GM21367 (cell line): Measurements from ENCODE around the gene ARID3B.
A peak's percentile ranks its signal among the peaks of the same experiment; 100 is the strongest.
"Not testable (repeated sequence)": the region's sequence is repeated elsewhere in the genome, so short reads cannot be mapped to it uniquely, and the experiment has no call there.

Experiments
- ATAC-seq: cut with Tn5 transposase; IDR thresholded peaks from one replicate; pipeline ENCODE4 v1.9.1; 2021; ENCODE audit not compliant: unreplicated experiment

The ARID3B gene, protein sequence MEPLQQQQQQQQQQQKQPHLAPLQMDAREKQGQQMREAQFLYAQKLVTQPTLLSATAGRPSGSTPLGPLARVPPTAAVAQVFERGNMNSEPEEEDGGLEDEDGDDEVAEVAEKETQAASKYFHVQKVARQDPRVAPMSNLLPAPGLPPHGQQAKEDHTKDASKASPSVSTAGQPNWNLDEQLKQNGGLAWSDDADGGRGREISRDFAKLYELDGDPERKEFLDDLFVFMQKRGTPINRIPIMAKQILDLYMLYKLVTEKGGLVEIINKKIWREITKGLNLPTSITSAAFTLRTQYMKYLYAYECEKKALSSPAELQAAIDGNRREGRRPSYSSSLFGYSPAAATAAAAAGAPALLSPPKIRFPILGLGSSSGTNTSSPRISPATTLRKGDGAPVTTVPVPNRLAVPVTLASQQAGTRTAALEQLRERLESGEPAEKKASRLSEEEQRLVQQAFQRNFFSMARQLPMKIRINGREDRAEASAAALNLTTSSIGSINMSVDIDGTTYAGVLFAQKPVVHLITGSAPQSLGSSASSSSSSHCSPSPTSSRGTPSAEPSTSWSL

DNA sequence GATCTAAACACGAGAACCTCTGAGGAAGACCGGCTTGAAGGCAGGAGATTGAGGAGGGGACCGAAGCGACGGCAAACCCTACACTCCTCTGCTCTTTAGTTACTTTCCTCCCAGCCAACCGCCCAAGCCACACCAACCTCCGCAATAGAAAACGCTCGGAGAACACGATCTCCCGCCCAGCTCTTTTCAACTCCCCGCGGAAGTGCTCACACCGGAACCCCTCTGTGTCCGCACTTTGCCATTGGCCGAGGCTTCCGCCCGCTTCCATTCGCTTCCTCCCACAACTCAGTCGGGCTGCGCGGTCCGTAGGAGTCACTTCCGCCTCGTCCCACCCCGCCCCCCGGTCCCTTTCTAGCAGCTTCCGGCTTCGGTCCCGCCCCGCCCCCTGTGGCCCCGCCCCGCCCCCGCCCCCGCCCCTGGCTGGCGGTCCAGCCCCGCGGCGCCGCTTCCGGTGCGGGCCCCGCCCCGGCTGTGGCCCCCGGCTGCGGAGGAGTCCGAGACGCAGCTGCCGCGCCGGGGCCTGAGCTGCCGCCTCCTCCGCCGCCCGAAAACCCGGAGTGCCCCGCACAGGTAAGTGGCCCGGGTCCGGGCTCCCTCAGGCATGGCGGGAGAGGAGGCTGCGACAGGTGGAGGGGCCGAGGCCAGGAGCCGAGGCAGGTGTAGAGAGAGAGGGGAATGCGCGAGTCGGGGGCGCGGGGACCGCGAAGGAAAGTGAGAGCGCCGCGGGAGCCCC, at the start of gene ARID3B:
Gene ARID3B, plus strand, starts transcription at position 460 of the 733 bp plus-strand sequence. CDS start 2,717 bp downstream, outside the sequence.
- peak; percentile 64 for ATAC-seq

DNA sequence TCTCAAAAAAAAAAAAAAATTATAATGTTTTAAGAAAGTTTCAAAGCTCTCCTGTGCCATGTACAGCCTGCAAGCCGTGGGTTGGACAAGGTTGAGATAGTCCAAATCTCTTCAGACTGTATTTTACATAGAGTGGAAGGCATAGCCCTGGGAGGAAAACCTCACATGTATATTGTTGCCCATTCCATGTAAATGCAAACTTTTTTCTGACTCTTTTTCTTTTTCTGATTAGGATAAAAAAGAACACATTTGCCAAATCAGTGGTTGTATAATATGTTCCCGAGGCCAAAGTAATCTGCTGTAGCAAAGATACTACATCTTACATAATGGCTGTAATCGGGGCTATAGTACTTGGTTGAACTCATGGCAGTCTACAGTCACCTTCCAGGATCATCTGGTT, 44.4 kb upstream of the ARID3B start:
- no peak for ATAC-seq

DNA sequence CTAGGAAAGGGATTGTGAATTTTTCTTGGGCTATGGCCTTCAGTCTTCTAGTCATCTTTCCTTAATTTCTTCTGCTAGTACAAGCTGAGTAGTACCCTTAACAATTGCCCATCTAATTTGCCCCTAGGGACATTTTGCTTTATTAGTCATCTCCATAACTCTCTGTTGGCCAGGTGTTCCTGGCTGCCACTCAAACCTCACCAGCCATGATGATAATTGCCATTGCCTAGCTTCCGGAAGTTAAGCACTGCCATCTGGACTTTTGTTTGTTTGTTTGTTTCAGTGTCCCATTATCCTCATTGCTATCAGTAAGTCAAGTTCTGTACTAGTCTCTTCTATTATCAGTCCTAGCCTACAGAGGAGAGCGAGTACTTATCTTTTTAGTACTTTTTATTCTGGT, 43.4 kb upstream of the ARID3B start:
- no peak for ATAC-seq

DNA sequence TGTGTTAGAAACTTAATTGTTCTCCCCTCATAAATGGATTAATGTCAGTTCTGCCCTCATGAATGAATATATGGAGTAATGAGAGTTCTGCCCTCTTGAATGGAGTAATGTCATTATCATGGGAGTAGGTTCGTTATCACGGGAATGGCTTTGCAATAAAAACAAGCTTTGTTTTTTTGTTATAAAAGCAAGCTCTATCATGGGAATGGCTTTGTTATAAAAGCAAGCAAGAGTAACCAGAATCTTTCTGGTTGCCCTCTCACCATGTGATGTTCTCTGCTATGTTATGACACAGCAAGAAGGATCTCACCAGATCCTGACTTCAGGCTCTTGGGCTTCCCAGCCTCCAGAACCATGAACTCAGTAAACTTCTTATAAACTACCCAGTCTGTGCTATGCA, 41.7 kb upstream of the ARID3B start:
- ATAC-seq: no peak

DNA sequence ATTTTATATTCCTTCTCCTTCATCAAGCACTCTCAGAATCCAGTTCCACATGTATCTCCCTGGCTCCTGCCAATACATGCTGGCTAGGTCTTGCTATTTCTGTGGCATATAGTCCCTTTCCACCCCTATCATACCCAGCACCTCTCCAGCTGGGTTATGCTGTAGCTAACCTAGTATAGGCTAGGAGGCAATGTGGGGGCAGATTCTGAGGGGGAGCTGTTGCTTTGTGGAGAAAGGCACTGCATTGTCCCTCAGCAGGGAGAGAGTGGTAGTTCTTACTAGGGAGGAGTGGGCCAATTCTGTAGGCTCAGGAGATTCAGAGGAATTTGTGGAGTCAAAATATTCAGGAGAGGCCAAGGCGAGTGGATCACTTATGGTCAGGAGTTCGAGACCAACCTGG, 40.6 kb upstream of the ARID3B start:
- no peak for ATAC-seq

DNA sequence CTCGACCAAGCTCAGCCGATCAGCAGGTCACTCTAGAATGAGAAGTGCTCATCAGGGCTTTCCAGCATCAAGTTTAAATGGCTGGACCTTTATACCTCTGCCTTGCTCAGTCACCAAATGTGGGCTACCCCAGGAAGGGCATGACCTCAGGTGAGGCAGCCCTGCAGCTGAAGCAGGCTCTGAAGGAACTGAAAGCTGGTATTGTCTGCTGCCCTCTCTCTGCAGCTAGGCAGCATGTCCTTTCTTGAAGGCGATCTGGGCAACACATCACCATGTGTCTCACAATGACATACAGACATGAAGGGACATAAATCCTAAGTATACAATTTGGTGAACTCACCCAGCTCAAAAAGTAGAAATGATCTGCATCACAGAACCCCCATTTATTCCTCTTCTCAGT, 38.7 kb upstream of the ARID3B start:
- no peak for ATAC-seq

DNA sequence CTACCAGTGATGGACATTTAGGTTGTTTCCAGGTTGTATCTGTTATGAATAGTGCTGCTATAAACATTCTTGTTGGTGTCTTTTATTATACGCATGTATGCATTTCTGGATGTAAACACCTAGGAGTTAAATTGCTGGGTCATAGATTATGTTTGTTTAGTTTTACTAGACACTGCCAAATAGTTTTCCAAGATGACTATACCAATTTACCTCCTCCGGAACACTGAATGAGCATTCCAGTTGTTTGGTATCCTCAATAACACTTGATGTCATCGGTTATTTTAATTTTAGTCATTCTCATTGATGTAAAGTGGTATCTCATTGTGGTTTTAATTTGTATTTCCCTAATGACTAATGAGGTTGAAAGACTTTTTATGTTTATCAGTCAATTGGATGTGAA, 36.6 kb upstream of the ARID3B start:
- ATAC-seq: no peak

DNA sequence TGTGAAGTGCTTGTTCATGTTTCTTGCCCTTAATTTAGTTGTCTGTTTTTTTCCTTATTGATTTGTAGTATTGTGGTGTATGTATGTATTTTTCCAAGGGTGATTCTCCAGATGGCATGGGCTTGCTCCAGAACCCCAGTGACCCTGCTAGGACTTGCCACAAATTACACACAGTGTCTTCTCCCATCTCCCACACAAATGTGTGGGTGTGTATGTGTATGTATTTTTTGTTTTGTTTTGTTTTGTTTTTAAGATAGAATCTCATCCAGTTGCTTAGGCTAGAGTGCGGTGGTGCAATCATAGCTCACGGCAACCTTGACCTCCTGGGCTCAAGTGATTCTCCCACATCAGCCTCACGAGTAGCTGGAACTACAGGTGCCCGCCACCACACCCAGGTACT, 36.2 kb upstream of the ARID3B start:
- no peak for ATAC-seq

DNA sequence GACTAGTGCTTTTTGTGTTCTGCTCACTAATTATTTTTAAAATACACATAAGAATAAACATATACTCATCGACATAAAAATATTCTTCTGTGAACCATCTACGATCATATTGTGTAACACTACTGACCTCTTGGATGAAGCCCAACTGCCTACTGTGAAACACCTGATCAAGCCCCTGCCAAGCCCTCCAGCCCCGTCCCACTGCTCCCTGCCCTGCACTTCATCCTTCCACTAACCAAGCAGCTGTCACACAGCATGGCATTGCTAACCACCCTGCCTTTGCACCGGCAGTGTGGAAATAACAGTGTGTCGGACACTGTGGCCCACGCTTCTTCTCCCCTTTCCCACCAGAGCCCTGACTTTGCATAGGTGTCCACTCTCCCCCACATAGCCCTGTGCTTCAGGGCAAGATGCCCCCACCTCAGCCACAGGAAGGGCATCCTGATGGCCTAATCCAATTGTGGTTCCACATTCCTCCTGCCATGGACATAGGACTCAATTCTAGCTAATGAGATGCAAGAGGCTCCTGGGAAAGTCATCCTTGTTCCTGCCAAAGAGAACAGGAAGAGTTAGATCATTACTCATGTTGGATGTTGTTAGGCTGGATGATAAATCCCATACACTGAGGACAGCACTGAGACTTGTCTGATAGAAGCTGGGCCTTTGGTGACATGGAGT, 35.0 kb upstream of the ARID3B start:
- no peak for ATAC-seq

DNA sequence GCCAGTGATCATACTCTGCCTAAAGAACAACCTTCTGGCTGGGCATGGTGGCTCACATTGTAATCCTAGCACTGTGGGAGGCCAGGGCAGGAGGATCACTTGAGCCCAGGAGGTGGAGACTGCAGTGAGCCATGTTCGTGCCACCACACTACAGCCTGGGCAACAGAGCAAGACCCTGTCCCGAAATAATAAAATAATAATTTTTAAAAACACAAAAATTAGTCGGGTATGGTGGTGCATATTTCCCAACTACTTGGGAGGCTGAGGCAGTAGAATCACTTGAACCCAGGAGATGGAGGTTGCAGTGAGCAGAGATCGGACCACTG, 34.5 kb upstream of the ARID3B start:
- ATAC-seq: no peak

DNA sequence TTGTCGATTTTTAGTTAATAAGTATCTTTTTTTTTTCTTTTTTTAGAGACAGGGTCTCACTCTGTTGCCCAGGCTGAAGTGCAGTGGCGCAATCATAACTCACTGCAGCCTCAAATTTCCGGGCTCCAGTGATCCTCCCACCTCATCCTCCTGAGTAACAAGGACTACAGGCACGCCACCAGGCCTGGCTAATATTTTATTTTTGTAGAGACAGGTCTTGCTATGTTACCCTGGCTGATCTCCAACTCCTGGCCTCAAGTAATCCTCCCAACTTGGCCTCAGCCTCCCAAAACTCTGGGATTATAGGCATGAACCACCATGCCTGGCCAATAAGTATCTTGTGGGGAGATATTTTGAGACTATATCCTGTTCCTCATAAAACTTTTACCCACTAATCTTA, 29.4 kb upstream of the ARID3B start:
- no peak for ATAC-seq

DNA sequence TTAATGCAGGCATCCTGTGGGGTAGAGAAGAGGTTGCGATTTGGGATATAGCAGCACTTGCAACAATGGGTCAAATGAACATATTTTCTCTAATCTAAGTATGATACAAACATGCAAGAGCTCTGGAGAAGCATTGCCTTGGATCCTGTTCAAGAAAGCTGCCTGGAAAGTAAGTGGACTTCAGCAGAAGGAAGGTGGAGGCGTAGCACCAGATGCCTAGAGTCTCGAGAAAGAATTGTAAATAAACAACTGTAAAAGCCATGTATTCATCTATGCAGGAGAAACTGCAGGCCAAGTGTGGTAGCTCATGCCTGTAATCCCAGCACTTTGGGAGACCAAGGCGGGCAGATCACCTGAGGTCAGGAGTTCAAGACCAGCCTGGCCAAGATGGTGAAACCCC, 27.0 kb upstream of the ARID3B start:
- ATAC-seq: not testable (repeated sequence)

DNA sequence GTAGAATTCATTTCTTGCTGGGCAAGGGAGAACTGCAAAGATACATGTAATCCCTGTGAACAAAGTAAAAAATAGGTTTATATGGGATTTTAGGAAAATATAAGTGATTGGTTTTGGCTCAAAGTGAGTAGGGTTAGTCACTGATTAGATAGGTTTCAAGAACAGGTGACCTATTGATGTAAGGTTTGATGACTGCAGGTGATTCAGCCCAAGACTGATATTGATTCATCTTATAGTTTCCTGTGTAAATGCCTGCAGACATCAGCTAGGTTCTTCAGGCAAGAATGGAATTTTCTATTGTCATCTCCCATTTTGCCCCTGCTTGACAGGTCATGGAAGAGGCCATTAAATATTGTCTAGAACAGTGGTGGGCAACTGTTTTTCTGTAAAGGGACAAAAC, 23.9 kb upstream of the ARID3B start:
- no peak for ATAC-seq

DNA sequence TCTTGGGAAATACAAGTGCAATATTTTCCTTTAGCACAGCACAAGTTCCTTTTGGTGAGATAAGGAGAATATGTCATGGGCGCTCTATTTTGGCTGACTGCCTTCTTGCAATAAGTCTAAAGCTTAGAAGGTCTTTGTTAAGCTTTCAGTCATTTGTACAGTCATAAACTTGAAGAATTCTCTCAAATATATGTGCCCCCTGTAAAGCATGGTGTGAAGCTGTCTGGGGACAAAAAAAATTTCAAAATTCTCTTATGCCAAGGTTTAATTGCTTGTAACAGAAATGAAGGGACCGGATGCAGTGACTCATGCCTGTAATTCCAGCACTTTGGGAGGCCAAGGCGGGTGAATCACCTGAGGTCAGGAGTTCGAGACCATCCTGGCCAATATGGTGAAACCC, 21.7 kb upstream of the ARID3B start:
- ATAC-seq: no peak

DNA sequence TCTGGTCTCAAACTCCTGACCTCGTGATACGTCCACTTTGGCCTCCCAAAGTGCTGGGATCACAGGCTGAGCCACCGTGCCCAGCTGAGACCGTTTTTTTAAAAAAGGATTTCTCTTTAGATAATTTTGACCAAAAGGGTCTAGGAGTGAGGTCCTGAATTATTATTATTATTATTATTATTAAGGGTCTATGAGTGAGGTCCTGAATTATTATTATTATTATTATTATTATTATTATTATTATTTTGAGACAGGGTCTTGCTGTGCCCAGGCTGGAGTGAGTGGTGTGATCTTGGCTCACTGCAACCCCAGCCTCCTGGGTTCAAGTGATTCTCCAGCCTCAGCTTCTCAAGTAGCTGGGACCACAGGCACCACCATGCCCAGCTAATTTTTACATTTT, 20.6 kb upstream of the ARID3B start:
- no peak for ATAC-seq

DNA sequence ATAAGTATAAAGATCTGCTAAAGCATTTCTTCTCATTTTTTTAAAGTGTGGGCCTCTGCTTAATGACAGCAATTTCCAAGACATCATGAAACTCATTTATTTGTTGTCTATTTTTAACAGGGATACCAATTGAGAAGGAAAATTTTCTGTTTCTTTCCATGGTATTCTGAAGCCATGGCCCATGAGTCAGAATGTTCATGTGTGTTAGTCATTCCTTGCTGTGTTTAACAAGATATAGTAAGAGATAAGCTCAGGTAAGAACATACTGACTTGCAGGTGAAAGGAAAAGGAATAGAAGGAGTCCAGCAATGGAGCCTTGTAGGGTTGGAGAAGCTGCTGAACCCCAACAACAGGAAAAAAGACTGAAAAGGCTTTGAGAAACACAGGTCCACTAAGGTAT, 17.0 kb upstream of the ARID3B start:
- ATAC-seq: no peak

DNA sequence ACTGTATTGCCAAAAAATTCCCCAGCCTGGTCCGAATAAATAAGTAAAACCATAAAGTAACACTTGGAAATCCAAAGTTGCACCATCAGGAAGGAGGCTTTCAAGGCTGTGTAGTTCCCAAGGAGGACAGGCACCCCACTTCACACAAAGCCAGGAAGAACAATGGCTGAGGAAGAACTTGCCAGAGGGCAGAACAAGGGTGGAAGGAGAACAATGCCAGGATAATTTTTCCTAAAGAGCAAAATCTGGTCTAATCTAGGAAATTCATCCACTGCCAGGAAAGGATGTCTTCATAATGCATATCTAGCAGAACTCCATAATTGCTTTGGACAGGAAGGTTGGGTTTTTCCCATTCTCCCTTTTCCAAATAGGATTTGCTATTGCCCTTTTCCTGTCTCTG, 15.7 kb upstream of the ARID3B start:
- ATAC-seq: no peak

DNA sequence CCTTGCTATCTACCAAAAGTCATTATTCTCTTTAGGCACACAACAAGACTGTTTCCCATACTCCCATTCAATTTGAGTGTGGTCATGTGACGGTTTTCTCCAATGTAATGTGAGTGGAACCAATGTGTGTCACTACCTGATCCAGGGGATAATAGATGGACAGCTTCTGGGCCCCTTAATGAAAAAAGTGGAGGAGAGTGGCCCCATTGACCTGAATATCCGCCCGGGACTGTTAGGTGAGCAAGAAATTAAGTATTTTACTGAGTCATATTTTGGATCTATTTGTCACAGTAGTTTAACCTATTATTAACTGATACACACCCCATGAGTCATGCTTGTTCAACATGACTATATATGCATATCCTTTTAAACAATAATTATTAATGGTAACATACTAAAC, 15.1 kb upstream of the ARID3B start:
- no peak for ATAC-seq

DNA sequence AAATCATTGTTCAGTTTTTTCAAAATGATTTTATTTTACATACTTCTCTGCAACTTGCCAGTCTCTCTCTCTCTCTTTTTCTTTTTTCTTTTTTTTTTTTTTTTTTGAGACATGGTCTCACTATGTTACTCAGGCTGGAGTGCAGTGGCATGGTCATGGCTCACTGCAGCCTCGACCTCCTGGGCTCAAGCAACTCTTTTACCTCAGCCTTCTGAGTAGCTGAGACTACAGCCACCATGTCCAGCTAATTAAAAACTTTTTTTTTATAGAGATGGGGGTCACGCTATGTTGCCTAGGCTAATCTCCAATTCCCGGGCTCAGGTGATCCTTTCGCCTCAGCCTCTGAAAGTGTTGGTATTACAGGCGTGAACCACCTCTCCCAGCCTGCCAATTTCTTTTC, 12.1 kb upstream of the ARID3B start:
- no peak for ATAC-seq

DNA sequence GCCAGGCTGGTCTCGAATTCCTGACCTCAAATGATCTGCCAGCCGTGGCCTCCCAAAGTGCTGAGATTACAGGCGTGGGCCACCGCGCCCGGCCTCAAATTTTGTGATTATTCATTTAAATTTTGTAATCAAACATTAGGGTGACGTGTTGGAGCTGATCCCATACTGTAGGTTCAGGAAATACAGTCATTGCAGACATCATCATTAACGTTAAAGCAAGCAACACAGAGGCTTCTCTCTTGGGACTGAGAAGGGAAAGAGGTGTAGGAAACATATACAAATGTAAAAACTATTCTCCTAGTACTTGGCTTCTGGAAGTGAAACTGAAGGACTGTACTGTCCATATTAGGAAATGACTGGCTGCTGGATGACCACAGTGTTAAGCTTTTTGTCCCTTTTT, 11.1 kb upstream of the ARID3B start:
- ATAC-seq: no peak

DNA sequence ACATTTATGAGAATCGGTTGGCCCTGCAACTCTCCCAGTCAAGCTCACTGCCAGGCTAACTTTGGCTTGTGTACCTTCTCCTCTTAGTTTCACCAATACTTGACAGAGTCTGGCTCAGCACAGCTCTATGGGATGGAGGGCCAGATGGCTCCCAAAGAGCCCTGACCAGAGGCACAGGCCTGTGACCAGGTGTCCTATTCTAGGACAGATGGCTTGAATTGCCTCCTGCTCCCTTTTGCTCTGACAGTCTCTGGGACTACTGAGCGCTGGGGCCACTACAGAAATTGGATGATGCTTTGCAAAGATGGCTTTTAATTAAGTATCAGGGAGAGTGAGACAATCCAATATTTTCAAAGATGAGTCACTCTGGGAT, 10.3 kb upstream of the ARID3B start:
- no peak for ATAC-seq
